H7 (cell line): ENCODE data around the gene RERE. TPM values are rescaled to one million over a fixed set of nuclear protein-coding genes. Genes with fewer than 3 reads are reported as not detected.

ENCODE experiments used
- DNase-seq: peaks from one replicate; pipeline ENCODE4 v3.0.0; 2012
- H3K27me3 ChIP-seq: 2 replicates; pipeline ENCODE4 v1.6.0; 2011; ENCODE audit warnings: mild to moderate bottlenecking, low read length; ENCODE audit not compliant: control insufficient read depth, insufficient read depth
- H3K36me3 ChIP-seq: replicated peaks from 2 replicates; pipeline ENCODE4 v1.5.1; 2011; ENCODE audit warnings: low read length; ENCODE audit not compliant: control insufficient read depth, insufficient read depth
- H3K4me3 ChIP-seq: 2 replicates; pipeline ENCODE4 v1.5.1; 2011; ENCODE audit warnings: low read depth, mild to moderate bottlenecking, control low read depth, low read length, moderate library complexity; ENCODE audit not compliant: insufficient read depth
- total RNA-seq: library from RNA; depleted of rRNA; stranded (reverse); fragments of >200 nt; shearing (Covaris generic); gene quantifications from 2 replicates; pipeline ENCODE4 v1.2.3, GENCODE V29; 2014

Gene RERE
- total RNA-seq, 1 experiment from 2014 or later = 75.8 TPM

GRCh38 chr1:8562881-8563865 is 254.3 kb downstream of the RERE start:
- no peak for DNase-seq
- no peak overlapping the region for H3K4me3 ChIP-seq

GRCh38 chr1:8562222-8562621 is 255.2 kb downstream of the RERE start:
- Histone ChIP-seq H3K36me3 (no peaks in the 10 kb centered on the region), H3K4me3 (no peak overlapping the region), H3K27me3 (no peaks in the 10 kb centered on the region)
- DNase-seq = no peak

More at GRCh38 chr1:8562881-8563865, 254.3 kb downstream of the RERE start:
- no peaks in the 10 kb centered on the region for H3K27me3 ChIP-seq
- no peaks in the 10 kb centered on the region for H3K36me3 ChIP-seq

GRCh38 chr1:8560611-8561544 is 256.6 kb downstream of the RERE start:
- DNase-seq = peak; percentile 13
- Histone ChIP-seq H3K4me3 (no peak overlapping the region), H3K27me3 (no peaks in the 10 kb centered on the region), H3K36me3 (no peaks in the 10 kb centered on the region)

GRCh38 chr1:8560035-8560434 is 257.4 kb downstream of the RERE start:
- DNase-seq = no peak
- H3K4me3 ChIP-seq = no peak overlapping the region
- H3K36me3 ChIP-seq = no peaks in the 10 kb centered on the region

GRCh38 chr1:8555582-8555981 is 261.9 kb downstream of the RERE start:
- no peaks in the 10 kb centered on the region for H3K27me3 ChIP-seq
- H3K36me3 ChIP-seq = no peaks in the 10 kb centered on the region
- DNase-seq = no peak
- H3K4me3 ChIP-seq = no peak overlapping the region

More at GRCh38 chr1:8560035-8560434, 257.4 kb downstream of the RERE start:
- H3K27me3 ChIP-seq = no peaks in the 10 kb centered on the region

DNA sequence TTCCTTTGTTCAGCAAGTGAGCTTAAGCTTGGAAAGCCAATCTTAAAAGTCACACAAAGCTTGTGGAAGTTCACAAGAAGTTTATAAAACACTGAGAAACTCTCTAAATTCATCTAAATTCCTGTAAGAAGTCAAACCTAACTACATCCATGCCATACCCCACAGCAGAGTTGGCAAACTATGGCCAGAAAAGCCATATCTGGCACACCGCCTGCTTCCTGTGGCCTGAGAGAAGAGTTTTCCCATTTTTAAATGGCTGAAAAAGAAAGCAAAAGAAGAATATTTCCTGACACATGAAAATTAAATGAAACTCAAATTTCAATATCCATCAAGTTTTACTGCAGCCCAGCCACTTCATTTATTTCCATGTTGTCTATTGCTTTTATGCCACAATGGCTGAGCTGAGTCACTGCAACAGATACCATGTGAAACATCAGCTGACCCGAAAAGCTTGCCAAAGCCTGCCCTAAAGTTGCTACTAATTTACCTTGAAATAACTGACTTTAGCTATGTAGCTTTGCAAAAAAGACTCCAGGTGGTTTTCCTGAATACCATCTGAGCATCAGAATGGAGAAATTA is 262.4 kb downstream of the RERE start:
- no peak overlapping the region for H3K4me3 ChIP-seq
- H3K27me3 ChIP-seq = no peaks in the 10 kb centered on the region
- no peak for DNase-seq
- no peaks in the 10 kb centered on the region for H3K36me3 ChIP-seq

- DNase-seq = no peak
- no peaks in the 10 kb centered on the region for H3K36me3 ChIP-seq
- H3K27me3 ChIP-seq = no peaks in the 10 kb centered on the region
- no peak overlapping the region for H3K4me3 ChIP-seq
Measured at GRCh38 chr1:8552820-8553397, 264.5 kb downstream of the RERE start.

DNA sequence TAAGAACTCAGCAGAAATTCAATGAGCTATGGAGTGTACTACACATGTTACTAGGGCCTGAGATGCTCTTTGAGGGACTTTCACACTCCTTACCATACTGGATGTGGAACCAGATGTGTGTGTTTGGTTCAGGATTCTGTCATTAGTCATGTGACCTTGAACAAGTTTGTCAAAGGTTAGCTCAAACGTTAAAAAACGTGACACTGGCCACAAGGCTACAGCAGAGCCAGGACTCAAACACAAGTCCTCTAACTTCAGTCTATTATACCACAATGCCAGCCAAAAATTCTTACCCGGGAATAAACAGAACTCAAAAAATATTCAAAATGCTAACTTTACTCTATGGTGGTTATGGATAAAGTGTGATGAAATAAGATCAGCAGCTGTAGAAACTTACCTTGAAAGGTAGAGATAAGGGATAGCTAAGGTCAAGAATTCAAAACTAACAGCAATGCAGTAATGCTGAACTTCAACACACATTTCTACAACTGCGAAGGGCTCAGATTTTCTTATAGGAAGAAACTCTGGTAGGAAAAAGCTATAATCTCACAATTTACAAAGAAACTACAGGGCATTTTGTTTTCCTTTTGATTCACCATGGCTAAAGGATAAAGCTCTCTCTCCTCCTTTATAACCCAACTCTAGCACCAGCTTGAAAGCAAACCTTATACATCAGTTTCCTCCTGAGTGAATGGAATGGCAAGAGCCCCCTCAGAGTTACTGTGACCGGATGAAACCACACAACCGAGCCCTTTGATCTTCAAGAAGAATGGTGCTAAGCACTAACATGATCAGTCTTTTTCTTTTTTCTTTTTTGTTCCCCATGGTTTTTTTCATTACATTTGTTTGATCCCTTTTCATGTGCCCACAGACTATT is 265.6 kb downstream of the RERE start:
- DNase-seq = no peak
- Histone ChIP-seq H3K27me3 (no peaks in the 10 kb centered on the region), H3K4me3 (no peak overlapping the region), H3K36me3 (no peaks in the 10 kb centered on the region)

DNA sequence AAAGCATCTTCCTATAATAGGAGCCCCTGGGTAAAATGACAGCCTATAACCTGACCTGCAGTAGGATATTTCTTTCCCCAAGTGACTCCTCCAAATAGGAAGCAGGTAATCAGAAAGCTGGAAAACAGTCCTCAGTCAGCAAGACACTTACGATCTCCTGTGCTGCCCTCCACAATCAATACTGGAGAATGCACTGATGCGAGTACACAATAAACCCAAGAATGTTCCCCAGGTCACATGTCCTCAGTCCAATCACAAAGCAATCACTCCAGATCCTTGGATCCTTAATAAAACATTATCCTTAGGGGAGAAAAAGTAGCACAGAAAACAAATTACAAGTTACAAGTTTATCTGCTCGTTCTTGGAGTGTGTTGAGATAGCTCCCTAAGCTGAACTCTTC is 266.4 kb downstream of the RERE start:
- DNase-seq = no peak
- no peak overlapping the region for H3K4me3 ChIP-seq
- no peaks in the 10 kb centered on the region for H3K36me3 ChIP-seq
- H3K27me3 ChIP-seq = no peaks in the 10 kb centered on the region

GRCh38 chr1:8547791-8548190 is 269.6 kb downstream of the RERE start:
- no peaks in the 10 kb centered on the region for H3K27me3 ChIP-seq
- no peak overlapping the region for H3K4me3 ChIP-seq
- no peak for DNase-seq
- H3K36me3 ChIP-seq = no peaks in the 10 kb centered on the region

DNA sequence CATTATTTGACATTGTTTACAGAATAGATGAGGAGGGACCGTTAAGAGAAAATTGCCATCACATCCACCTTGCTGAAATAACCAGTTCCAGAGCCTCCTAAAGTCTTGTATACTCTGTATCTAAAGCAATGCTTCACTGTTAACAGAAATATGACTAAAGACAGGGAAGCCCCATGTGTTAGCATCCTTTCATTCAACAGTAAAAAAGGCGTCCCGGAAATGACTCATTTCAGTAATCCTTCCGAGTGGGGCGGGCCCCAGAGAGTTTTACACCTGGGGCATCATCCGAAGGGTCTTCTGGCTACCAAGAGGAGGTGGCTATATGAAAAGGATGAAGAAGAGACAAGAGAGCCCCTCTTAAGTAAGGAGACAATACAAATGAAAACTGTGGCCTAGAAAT is 272.4 kb downstream of the RERE start:
- Histone ChIP-seq H3K27me3 (no peaks in the 10 kb centered on the region), H3K36me3 (no peaks in the 10 kb centered on the region), H3K4me3 (no peak overlapping the region)
- DNase-seq = no peak

DNA sequence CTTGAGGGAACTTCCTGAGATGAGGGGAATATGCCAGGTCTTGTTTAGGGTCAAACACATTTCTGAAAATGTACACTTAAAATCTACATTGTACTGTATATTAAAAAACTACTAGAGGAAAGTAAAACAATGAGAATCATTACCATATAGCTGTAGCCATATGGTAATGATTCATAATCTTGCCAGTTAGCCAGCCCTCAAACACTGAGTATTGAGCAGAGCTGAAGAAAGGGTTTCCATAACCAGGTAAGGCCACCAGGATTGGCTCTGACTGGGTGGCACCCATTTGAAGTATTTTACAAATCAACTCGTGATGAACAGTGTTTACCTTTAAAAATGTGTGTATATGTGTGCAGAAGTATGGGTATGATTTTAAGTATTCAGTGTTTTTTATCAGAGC is 272.8 kb downstream of the RERE start:
- no peak overlapping the region for H3K4me3 ChIP-seq
- no peaks in the 10 kb centered on the region for H3K36me3 ChIP-seq
- DNase-seq = no peak
- no peaks in the 10 kb centered on the region for H3K27me3 ChIP-seq

DNA sequence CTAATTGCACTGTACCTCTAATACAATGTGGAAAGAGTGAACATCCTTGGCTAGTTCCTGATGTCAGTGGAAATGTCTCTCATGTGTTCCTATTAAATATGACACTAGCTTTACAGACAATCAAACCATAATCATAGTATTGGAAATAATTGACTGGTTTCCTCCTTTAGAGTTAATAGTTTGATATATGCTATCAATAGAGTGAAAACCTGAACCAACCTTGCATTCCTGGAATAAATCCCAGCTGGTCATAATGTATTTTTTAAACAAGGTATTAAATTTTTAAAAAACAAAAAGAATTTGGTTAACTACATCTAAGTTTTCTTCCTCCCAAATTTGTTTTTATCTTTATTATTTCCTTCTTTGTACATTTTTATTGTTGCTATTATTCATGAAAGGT is 273.5 kb downstream of the RERE start:
- no peaks in the 10 kb centered on the region for H3K36me3 ChIP-seq
- DNase-seq = no peak
- H3K4me3 ChIP-seq = no peak overlapping the region
- no peaks in the 10 kb centered on the region for H3K27me3 ChIP-seq
